Spleen (tissue), 11 donors: ENCODE measurements around the gene VSTM4. TPM values are rescaled to one million over a fixed set of nuclear protein-coding genes. Genes with fewer than 3 reads are reported as not detected.

ENCODE experiments used
- DNase-seq: peaks from one replicate; pipeline ENCODE4 v3.0.0-alpha.2; 2020
- H3K27ac ChIP-seq, 8 donors: fragments of 200-600 bp; sonication (generic) in 7 of 8; 1 replicate in 4 of 8; 2 replicates in 4 of 8; pipeline versions ENCODE4 v1.5.0 to v1.8.0; 2016 to 2021; ENCODE audit warnings: inconsistent platforms in 4 of 8, mild to moderate bottlenecking in 4 of 8, moderate library complexity in 1 of 8
- H3K27me3 ChIP-seq, 7 donors: fragments of 200-600 bp; sonication (generic) in 6 of 7; replicated peaks in 1 of 7; 1 replicate in 4 of 7; 2 replicates in 3 of 7; pipeline versions ENCODE4 v1.5.0 to v1.8.0; 2016 to 2021; ENCODE audit warnings: inconsistent platforms in 3 of 7, mild to moderate bottlenecking in 1 of 7
- H3K36me3 ChIP-seq, 6 donors: fragments of 200-600 bp; sonication (generic) in 5 of 6; 1 replicate in 4 of 6; 2 replicates in 2 of 6; pipeline versions ENCODE4 v1.5.0 to v1.8.0; 2016 to 2021; ENCODE audit warnings: inconsistent platforms in 2 of 6
- H3K4me1 ChIP-seq, 6 donors: fragments of 200-600 bp; sonication (generic) in 5 of 6; 1 replicate in 3 of 6; 2 replicates in 3 of 6; pipeline versions ENCODE4 v1.5.0 to v1.8.0; 2016 to 2021; ENCODE audit warnings: inconsistent platforms in 3 of 6
- H3K4me3 ChIP-seq, 8 donors: fragments of 200-600 bp; sonication (generic) in 7 of 8; 1 replicate in 4 of 8; 2 replicates in 4 of 8; pipeline versions ENCODE4 v1.5.0 to v1.8.0; 2016 to 2021; ENCODE audit warnings: inconsistent platforms in 4 of 8, mild to moderate bottlenecking in 4 of 8, moderate library complexity in 2 of 8
- H3K9me3 ChIP-seq, 8 donors: fragments of 200-600 bp; sonication (generic) in 7 of 8; 1 replicate in 4 of 8; 2 replicates in 4 of 8; pipeline versions ENCODE4 v1.5.0 to v1.8.0; 2016 to 2021; ENCODE audit warnings: inconsistent platforms in 4 of 8
- POLR2A ChIP-seq, 3 donors: fragments of 450-650 bp; IDR thresholded peaks; one replicate each; pipeline ENCODE4 v1.5.1; 2017; ENCODE audit warnings: antibody characterized with exemption in 3 of 3, mild to moderate bottlenecking in 1 of 3
- POLR2AphosphoS5 ChIP-seq, 3 donors: sonication (generic); formaldehyde crosslinking; IDR thresholded peaks; one replicate each; pipeline ENCODE4 v1.5.1; 2017; ENCODE audit warnings: antibody characterized with exemption in 3 of 3
- WGBS, 5 donors: extraction: QIAGEN DNeasy Blood & Tissue Kit in 3 of 5; methylation state at CpG; one replicate each; pipeline versions ENCODE4 v1.1.5 to v1.1.7; 2013 to 2018; 5-methylcytosine and 5-hydroxymethylcytosine counted together
- intact Hi-C: fragments of 100-400 bp; cut with DNase I; formaldehyde crosslinking; loops from one replicate; pipeline ENCODE4 v1.15.0; 2023; ENCODE audit warnings: low total_unique reads
- polyA plus RNA-seq, 3 donors: library from polyadenylated mRNA; stranded (reverse); fragments of 200-250 nt; gene quantifications; one replicate each; pipeline ENCODE4 v1.2.1, GENCODE V29; 2013
- total RNA-seq, 7 donors: library from RNA; depleted of rRNA in 3 of 7; stranded (reverse); fragments of >200 nt in 3 of 7; fragmentation: NEBNext Ultra II Directional in 4 of 7; extraction: Animal tissue kit (Norgen Biotek cat#: 25700) in 4 of 7; gene quantifications; one replicate each; pipeline versions ENCODE4 v1.1.0 to v1.2.1, GENCODE V29; 2016 to 2021
- TF ChIP-seq, protein P1 (sequence below), 11 experiments: fragments of 200-600 bp in 7 of 11; fragments of 450-650 bp in 4 of 11; sonication (generic) in 4 of 11; IDR thresholded peaks in 8 of 11; conservative IDR thresholded peaks in 3 of 11; 1 replicate in 7 of 11; 2 replicates in 4 of 11; pipeline versions ENCODE4 v1.4.0 to v1.8.0; 2016 to 2021; ENCODE audit warnings: antibody characterized with exemption in 11 of 11, inconsistent platforms in 4 of 11, mild to moderate bottlenecking in 1 of 11
- donor health status: healthy with polysubstance abuse.
- donor health status: DM: no; HTN: no; CAD: no; lungs with moderate emphysema.
- donor health status: DM: no; HTN: no; CAD: no.
- donor health status: Bipolar disorder and iron deficiency.
- donor health status: healthy.
- donor health status: DM: no; HTN: no; CAD: no.
- donor health status: DM: yes; HTN: yes; CAD: no.

Gene VSTM4
- total and polyA plus RNA-seq, 10 donors: 0.57 to 6.8 (median 3.1) TPM

- no peak for DNase-seq
- H3K27ac ChIP-seq: no peak overlapping the region
Observed at GRCh38 chr10:49138361-49138891, 23.1 kb upstream of the VSTM4 start.

DNA sequence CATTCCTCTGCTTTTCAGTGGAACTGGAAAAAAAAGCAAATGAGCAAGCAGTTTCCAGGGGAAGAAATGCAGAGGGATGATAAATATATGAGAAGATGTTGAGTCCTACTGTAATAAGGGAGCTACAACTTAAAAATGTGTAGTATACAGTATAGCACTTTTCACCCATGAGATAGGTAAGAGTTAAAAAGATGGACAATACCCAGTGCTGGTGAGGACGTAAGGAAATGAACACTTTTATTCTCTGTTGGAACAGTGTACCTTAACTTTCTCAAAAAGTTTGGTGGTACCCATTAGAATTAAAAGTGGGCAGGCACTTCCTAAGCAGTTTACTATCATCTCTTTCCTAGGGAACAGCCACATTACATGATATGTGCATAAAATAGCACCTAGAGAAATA is 21.2 kb upstream of the VSTM4 start:
- H3K4me3 ChIP-seq: no peak overlapping the region
- H3K36me3 ChIP-seq: no peaks in the 10 kb centered on the region
- peak overlapping the region in 1 of 8 donors; percentile 74 for H3K27ac ChIP-seq
- no peaks in the 10 kb centered on the region for H3K9me3 ChIP-seq
- no peak for DNase-seq
- peaks cover 0 to 14% (median 0%) of the 10 kb centered on the region in 7 donors for H3K27me3 ChIP-seq
- TF ChIP-seq POLR2A (IDR thresholded peaks at IDR 0.05): no peak
- TF ChIP-seq, protein P1, sequence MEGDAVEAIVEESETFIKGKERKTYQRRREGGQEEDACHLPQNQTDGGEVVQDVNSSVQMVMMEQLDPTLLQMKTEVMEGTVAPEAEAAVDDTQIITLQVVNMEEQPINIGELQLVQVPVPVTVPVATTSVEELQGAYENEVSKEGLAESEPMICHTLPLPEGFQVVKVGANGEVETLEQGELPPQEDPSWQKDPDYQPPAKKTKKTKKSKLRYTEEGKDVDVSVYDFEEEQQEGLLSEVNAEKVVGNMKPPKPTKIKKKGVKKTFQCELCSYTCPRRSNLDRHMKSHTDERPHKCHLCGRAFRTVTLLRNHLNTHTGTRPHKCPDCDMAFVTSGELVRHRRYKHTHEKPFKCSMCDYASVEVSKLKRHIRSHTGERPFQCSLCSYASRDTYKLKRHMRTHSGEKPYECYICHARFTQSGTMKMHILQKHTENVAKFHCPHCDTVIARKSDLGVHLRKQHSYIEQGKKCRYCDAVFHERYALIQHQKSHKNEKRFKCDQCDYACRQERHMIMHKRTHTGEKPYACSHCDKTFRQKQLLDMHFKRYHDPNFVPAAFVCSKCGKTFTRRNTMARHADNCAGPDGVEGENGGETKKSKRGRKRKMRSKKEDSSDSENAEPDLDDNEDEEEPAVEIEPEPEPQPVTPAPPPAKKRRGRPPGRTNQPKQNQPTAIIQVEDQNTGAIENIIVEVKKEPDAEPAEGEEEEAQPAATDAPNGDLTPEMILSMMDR (IDR thresholded peaks at IDR 0.05 in 8 of 11, conservative IDR thresholded peaks at IDR 0.05 in 3 of 11): no peak
- no peak for TF ChIP-seq POLR2AphosphoS5 (IDR thresholded peaks at IDR 0.05)
- 68 to 86% (median 73%) methylated on average over 1 of the region's 1 CpG for WGBS, 5 donors
- H3K4me1 ChIP-seq: peaks cover 0 to 20% (median 0%) of the 10 kb centered on the region in 6 donors
- intact Hi-C loops: no loop called here

More at GRCh38 chr10:49138361-49138891, 23.1 kb upstream of the VSTM4 start:
- Histone ChIP-seq H3K36me3 (no peaks in the 10 kb centered on the region), H3K9me3 (no peaks in the 10 kb centered on the region), H3K27me3 (peaks cover 0 to 5% (median 0%) of the 10 kb centered on the region in 7 donors), H3K4me3 (no peak overlapping the region), H3K4me1 (peaks cover 0 to 20% (median 0%) of the 10 kb centered on the region in 6 donors)
- TF ChIP-seq POLR2A (IDR thresholded peaks at IDR 0.05): no peak
- TF ChIP-seq, protein P1 (IDR thresholded peaks at IDR 0.05 in 8 of 11, conservative IDR thresholded peaks at IDR 0.05 in 3 of 11): no peak
- TF ChIP-seq POLR2AphosphoS5 (IDR thresholded peaks at IDR 0.05): no peak
- intact Hi-C loops: no loop called here
- 86 to 97% (median 94%) methylated on average over 7 of the region's 7 CpGs for WGBS, 5 donors

DNA sequence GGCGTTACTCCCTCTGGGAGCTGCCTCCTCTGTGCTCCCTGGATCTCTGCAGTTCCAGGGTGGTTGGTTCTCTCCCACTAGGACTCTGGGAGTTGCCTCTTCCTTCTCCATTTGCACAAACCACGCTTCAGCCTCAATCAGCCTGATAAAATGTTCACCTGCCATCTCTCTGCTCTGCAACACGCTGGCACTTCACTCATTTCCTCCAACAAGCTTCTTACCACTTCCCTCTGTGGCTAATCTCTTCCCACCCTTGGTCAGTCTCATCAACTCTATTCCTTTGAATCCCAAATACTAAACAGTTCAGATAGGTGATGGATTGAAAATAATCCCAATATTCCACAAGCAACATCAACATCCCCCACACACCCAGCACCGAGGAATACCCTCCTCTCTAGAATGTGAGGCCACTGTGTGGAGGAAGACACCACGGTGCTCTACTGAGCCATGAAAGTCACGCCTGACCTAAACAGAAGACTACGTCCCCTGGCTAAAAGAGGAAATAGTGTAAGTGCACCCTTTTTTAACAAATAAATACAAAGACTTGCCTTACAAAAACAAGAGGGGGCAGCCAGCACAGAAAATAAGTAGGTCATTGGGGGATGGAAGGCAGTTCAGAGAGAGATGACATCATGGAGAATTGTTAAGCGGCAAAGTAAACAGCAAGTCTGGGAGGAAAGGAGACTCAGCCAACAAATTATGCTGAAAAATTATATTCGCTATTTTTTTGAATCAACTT is 20.4 kb upstream of the VSTM4 start:
- peak overlapping the region in 3 of 8 donors; percentile 37 to 74 (median 39) for H3K27ac ChIP-seq
- H3K36me3 ChIP-seq: no peaks in the 10 kb centered on the region
- TF ChIP-seq POLR2A (IDR thresholded peaks at IDR 0.05): no peak
- no peak for TF ChIP-seq POLR2AphosphoS5 (IDR thresholded peaks at IDR 0.05)
- TF ChIP-seq, protein P1 (IDR thresholded peaks at IDR 0.05 in 8 of 11, conservative IDR thresholded peaks at IDR 0.05 in 3 of 11): peak in 2 of 11 experiments; percentile 18 to 22
- peaks cover 0 to 20% (median 0%) of the 10 kb centered on the region in 6 donors for H3K4me1 ChIP-seq
- intact Hi-C loops: no loop called here
- WGBS, 5 donors: 28 to 50% (median 47%) methylated on average over 9 of the region's 9 CpGs
- no peak for DNase-seq
- no peaks in the 10 kb centered on the region for H3K9me3 ChIP-seq
- H3K4me3 ChIP-seq: no peak overlapping the region
- peaks cover 0 to 14% (median 0%) of the 10 kb centered on the region in 7 donors for H3K27me3 ChIP-seq

DNA sequence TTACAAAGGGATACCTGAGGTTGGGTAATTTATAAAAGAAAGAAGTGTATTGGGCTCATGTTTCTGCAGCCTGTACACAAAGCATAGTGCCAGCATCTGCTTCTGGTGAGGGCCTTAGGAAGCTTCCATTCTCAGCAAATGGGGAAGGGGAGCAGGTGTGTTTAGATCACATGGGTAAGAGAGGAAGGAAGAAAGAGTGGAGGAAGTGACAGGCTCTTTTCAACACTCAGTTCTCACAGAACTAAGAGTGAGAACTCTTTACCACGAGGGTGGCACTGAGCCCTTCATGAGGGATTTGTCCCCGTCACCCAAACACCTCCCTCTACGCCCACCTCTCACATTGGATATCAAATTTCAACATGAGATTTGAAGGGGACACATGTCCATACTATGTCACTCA is 19.0 kb upstream of the VSTM4 start:
- 47 to 67% (median 54%) methylated on average over 3 of the region's 3 CpGs for WGBS, 5 donors
- H3K36me3 ChIP-seq: no peaks in the 10 kb centered on the region
- H3K4me1 ChIP-seq: peaks cover 0 to 20% (median 0%) of the 10 kb centered on the region in 6 donors
- no peak overlapping the region for H3K27ac ChIP-seq
- H3K4me3 ChIP-seq: no peak overlapping the region
- H3K9me3 ChIP-seq: no peaks in the 10 kb centered on the region
- intact Hi-C loops: no loop called here
- peaks cover 0 to 17% (median 0%) of the 10 kb centered on the region in 7 donors for H3K27me3 ChIP-seq
- TF ChIP-seq, protein P1 (IDR thresholded peaks at IDR 0.05 in 8 of 11, conservative IDR thresholded peaks at IDR 0.05 in 3 of 11): no peak
- no peak for TF ChIP-seq POLR2AphosphoS5 (IDR thresholded peaks at IDR 0.05)
- no peak for TF ChIP-seq POLR2A (IDR thresholded peaks at IDR 0.05)
- DNase-seq: no peak
